ENCODE results near the gene HDAC1.

- TF ChIP-seq CTCF (IDR thresholded peaks at IDR 0.05; ENCODE audit: borderline replicate concordance, extremely low read depth, low read length, poor library complexity, severe bottlenecking) (no peak), EZH2 (IDR thresholded peaks at IDR 0.05; ENCODE audit: borderline replicate concordance, low read depth, low read length, severe bottlenecking) (no peak)
Measured at GRCh38 chr1:32263744-32264143, 28.1 kb upstream of the HDAC1 start.

Data from DND-41 (cell line).